HG03521 (cell line): ENCODE results near the gene MACROD2.
"Not testable (repeated sequence)": the region's sequence is repeated elsewhere in the genome, so short reads cannot be mapped to it uniquely, and the experiment has no call there.

Experiments used
- ATAC-seq: cut with Tn5 transposase; IDR thresholded peaks from one replicate; pipeline ENCODE4 v1.9.1; 2021; ENCODE audit warnings: mild to moderate bottlenecking, moderate library complexity; ENCODE audit not compliant: unreplicated experiment

Gene MACROD2

DNA sequence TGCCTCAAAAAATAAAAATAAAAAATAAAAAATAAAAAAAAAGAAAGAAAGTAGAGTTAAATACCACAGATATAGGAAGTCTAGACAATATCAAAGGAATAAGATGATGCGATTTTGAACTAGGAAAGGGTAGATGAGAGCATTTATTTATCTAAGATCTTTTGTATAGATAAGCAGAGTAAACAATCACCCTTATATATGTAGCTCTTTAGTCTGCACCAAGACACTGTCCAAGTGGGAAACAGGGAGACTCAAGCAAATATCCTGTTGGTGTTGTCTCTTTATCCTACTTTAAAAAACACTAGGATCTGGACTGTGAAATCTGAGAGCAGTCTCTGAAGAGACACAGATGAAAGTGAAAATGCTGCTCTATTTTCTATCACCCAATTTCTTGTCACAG, 929.1 kb downstream of the MACROD2 start:
- ATAC-seq, result no peak

GRCh38 chr20:14925300-14925699, 930.0 kb downstream of the MACROD2 start:
- no peak for ATAC-seq

DNA sequence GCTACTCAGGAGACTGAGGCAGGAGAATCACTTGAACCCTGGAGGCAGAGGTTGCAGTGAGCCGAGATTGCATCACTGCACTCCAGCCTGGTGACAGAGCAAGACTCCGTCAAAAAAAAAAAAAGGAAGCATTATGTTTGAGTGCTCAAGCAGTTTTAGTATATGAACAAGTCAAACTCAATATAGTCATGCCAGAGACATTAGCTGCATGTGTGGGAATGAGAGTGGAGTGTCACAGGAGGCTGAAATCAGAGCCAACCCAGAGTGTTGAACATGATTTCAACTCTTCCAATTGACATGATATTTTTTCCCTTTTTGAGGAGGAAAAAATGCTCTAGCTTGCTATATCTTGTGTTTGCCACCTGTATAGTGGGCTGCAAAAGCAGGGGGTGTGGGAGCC, 931.1 kb downstream of the MACROD2 start:
- ATAC-seq, result not testable (repeated sequence)

DNA sequence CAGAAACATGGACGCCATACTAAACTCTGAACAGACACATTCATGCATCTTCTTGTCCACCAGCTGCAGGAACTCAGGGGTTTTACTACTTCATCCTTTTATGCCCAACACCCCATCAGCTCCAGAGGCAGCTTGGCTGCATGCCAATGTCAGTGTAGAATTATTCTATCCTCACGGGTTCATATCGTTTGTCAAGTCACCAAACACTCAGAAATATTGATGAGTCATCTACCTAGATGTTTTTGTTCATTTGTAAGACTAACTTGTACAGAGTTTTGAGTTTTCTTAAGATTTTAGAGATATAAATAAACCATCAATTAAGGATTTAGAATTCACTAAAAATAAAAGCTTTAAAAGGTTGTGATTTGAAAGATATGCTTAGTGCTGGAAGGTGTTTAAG, 932.8 kb downstream of the MACROD2 start:
- ATAC-seq, result no peak

GRCh38 chr20:14929388-14929787, 934.1 kb downstream of the MACROD2 start:
- no peak for ATAC-seq

DNA sequence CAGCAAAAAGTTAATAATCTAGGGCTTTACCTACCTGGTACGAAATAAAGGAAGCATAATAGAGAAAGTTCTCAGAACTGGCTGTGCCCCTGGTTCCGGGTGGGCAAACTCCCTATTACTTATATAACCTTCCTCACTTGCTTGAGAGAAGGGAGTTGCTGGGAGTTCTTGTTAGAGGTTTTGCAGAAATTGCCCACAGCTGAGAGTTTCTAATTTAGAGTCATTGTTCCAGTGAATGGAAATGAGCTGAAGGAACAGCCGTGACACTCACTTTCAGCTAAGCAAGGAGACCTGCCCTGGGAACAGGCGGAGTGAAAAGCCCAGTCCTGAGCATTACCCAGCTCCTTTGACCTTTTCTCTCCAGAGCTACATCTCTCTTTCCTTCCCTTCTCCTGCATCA, 936.7 kb downstream of the MACROD2 start:
- ATAC-seq, result no peak

DNA sequence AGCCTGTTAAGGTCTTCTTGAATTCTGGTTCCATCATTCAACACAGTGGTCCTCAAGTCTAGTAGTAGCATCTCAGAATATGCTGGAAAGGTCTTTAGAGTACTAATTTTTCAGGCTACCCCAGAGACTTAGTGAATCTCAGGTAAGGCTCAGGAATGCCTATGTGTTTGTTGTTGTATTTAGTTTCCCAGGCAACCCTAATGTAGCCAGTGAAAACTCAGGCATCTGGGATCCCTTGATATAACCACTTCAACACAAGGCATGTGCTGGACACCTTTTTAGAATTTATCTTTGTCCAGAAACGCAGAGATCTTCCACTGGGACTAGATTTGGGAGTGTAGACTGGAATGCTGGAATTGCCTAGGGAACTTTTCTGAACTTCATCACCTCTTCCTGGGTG, 940.0 kb downstream of the MACROD2 start:
- ATAC-seq, result no peak

DNA sequence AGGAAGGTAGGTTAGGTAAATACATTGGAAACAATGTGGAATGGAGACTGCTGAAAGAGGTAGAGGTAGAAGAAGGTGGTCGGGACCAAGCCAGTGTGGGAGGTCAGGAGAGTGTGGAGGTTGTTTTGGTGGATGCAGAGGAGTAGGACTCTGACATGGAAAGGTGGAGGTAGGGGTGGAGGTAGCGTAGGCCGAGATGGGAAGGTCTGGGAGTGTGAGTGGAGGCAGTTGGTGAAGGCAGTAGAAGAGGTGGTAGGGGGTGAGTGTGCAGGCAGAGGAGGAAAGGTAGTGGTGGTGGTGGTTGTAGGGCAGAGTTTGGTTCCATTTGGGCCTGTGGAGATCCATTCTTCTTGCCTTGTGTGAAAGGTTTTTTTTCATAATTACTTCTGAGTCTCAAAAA, 941.7 kb downstream of the MACROD2 start:
- ATAC-seq, result no peak

DNA sequence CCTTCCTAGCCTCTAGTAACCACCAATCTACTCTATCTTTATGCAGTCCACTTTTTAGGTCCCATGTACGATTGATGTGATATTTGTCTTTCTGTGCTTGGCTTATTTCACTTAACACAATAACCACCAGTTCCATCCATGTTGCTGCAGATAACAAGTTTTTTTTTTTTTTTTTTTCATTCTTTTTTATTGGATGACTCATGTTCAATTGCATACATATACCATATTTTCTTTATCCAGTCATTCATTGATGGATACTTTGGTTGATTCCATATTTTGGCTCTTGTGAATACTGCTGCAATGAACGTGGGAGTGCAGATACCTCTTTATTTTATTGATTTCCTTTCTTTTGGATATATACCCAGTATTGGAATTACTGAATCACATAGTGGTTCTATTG, 942.5 kb downstream of the MACROD2 start:
- no peak for ATAC-seq

DNA sequence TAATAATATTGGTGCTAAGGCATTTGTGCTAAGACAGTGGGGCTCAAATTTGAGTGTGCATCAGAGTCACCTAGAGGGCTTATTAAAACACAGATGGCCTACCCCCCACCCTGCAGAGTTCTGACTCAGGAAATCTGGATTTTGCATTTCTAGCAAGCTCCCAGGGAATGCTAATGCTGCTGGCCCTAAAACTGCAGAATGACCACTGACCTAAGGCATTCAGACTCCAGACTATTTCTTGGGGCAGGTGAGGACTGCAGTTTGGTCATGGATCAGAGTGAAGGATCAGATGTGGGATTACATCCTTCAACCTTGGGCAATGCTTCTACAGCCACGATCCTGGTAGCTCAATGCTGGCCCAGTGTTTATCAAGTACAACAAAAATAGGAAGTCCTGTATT, 952.2 kb downstream of the MACROD2 start:
- no peak for ATAC-seq

DNA sequence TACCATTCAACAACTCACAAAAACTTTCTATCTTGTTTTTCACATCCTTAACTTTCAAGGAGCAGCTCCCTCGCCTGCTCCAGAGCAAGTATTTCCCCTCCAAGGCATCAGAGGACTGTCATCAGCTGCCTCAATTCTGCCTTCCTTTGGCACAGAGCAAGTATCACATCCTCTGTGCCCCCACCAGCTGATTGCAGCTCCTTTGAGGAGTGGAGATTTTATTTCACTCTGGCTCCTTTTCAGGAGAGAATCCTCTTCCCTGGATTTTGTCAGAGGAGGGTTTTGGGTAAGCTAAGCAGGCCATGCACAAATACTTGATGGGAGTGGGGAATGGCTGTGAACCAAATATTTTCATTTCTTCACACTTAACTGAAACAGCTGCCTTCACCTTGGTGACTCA, 952.6 kb downstream of the MACROD2 start:
- no peak for ATAC-seq

GRCh38 chr20:14948416-14948815, 953.1 kb downstream of the MACROD2 start:
- no peak for ATAC-seq

DNA sequence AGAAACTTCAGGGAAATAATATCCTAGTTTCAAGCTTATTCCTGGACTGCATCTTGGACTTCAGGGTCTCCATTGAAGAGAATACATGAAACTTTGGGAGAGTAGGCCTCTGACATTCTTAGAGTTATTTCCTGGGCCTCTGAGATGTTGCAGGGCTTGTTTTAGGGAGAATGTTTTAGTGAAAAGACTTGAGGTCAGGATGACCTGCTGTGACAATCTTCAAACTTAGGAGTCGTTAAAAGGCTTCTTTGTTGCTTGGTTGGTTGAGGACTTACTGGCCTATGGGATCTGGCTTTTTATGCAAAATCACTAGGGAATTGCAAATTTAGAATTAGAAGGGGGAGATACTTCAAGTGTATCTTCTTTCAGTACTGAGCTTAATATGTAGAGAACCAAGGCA, 955.3 kb downstream of the MACROD2 start:
- ATAC-seq, result no peak

- peak; percentile 43 for ATAC-seq
Observed at GRCh38 chr20:14951105-14951504, 955.8 kb downstream of the MACROD2 start.

GRCh38 chr20:14951707-14952418, 956.5 kb downstream of the MACROD2 start:
- ATAC-seq, result no peak

- no peak for ATAC-seq
Observed at GRCh38 chr20:14953736-14954135, 958.4 kb downstream of the MACROD2 start.

GRCh38 chr20:14955399-14955798, 960.1 kb downstream of the MACROD2 start:
- no peak for ATAC-seq

- ATAC-seq, result no peak
Observed at GRCh38 chr20:14956026-14956425, 960.7 kb downstream of the MACROD2 start.

DNA sequence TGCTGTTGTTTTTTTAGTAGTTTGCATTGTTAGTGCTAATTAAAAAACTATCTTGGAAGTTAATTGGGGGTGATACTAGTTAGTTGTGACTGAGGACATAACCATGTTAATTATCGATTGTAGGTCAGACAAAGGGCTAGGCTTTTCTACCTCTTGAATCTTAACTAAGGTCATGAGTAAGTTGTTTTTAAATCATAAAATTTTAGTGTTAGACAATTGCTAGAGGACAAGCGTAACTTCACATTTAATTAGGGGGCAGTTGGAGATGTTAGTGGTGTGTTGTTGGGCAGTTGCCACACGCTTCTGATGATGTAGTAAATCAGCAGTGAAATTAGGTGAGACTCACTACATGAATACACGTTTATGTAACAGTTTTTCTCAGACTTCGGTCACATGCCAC, 961.2 kb downstream of the MACROD2 start:
- ATAC-seq, result no peak

- ATAC-seq, result no peak
Observed at GRCh38 chr20:14957402-14957801, 962.1 kb downstream of the MACROD2 start.

DNA sequence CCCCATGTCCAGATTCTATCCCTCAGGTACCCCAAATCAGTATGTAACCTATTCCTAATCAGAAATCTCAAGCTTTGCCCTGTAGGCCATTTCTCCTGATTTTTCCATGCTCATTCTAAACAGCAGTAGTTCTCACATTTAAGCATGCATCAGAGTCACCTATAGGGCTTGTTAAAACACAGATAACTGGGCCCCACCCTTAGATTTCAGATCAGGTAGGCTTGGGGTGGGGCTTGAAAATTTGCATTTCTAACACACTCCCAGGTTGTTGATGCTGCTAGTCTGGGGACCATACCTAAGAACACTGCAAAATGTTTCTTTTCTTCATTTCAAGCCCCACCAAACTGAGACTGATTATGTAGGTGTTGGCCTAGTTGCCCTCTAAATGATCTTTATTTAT, 963.3 kb downstream of the MACROD2 start:
- no peak for ATAC-seq

DNA sequence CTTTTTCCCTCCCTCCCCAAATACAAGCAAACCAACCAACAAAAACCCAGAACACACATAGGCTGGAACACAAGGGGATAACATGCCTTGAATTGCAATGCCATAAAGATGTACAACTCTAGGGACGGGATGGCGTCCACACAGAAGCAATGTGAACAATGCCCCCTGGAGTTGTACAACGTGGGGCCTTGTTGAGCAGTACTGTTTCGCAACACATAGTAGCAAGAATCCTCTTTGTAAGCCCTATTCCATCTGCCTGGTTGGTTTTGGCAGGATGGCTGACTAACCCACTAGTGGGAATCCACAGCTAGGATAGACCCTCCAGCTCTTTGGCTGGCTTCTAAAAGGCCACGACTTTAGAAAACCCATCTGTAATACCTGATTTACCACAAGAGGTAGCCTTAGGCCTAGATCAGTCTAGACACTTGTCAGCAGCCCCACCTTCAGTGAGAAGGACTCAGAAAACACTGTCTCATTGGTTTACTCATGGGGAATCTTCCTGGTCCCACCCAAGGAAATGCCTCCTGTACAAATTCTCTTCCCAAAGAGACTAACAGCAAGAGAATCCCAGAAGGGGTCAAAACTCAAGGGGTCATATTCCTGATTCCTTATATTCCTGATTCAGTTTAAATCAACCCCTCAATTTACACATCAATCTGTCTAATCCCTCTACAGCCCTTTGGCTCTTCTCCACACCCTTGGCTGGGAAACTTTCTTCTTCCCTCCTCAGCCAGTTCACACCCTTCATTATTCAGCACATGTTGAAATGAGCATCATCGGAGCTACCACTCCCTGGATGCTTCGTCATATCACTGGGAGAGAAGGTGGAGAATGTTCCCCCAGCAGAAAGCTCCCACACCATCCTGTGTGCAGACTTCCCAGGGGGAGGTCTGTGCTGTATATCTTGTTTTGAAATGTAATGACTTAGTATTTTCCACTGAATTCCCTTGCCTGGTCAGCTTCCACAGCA, 964.5 kb downstream of the MACROD2 start:
- ATAC-seq, result no peak
